SU-DHL-6 (cell line): ENCODE data around the gene LMO7.

ENCODE experiments used
- H2AFZ ChIP-seq: fragments of 200-600 bp; sonication (generic); 2 replicates; pipeline ENCODE4 v1.6.1; 2014; ENCODE audit warnings: low read depth, mild to moderate bottlenecking, moderate library complexity, mixed read lengths, antibody characterized with exemption, low read length; ENCODE audit not compliant: severe bottlenecking
- H3F3A ChIP-seq: fragments of 200-600 bp; shearing (Covaris generic); 2 replicates; pipeline ENCODE4 v1.6.0; 2016; ENCODE audit warnings: antibody characterized with exemption, mild to moderate bottlenecking; ENCODE audit not compliant: insufficient read depth
- H3K27ac ChIP-seq: fragments of 200-600 bp; sonication (generic); 2 replicates; pipeline ENCODE4 v1.5.1; 2016; ENCODE audit warnings: low read depth, mild to moderate bottlenecking, low read length, moderate library complexity, mixed read lengths
- H3K27me3 ChIP-seq: fragments of 200-600 bp; sonication (generic), shearing (Covaris generic); 2 replicates; pipeline ENCODE4 v1.6.0; 2014; ENCODE audit warnings: mild to moderate bottlenecking, low read length
- H3K36me3 ChIP-seq: fragments of 200-600 bp; sonication (generic); 2 replicates; pipeline ENCODE4 v1.6.1; 2014; ENCODE audit warnings: mild to moderate bottlenecking, low read length, mixed read lengths
- H3K4me2 ChIP-seq: fragments of 300-600, 200-600 bp; shearing (Covaris generic), sonication (generic); 2 replicates; pipeline ENCODE4 v1.6.0; 2014; ENCODE audit warnings: low read length, low read depth, mild to moderate bottlenecking; ENCODE audit not compliant: poor library complexity, severe bottlenecking
- H3K4me3 ChIP-seq: fragments of 200-600 bp; sonication (generic); 2 replicates; pipeline ENCODE4 v1.5.1; 2014; ENCODE audit warnings: antibody characterized with exemption, low read length, mild to moderate bottlenecking, mixed read lengths; ENCODE audit not compliant: insufficient read depth, poor library complexity, severe bottlenecking
- H3K79me2 ChIP-seq: fragments of 200-600 bp; sonication (generic); 2 replicates; pipeline ENCODE4 v1.6.1; 2014; ENCODE audit warnings: mild to moderate bottlenecking, low read length, moderate library complexity; ENCODE audit not compliant: insufficient read depth
- H3K9ac ChIP-seq: fragments of 200-600 bp; sonication (generic); 2 replicates; pipeline ENCODE4 v1.7.0; 2014; ENCODE audit warnings: mild to moderate bottlenecking, low read length
- H3K9me2 ChIP-seq: fragments of 200-600 bp; sonication (generic); replicated peaks from 2 replicates; pipeline ENCODE4 v1.6.1; 2014; ENCODE audit warnings: low read length; ENCODE audit not compliant: insufficient read depth
- H3K9me3 ChIP-seq: fragments of 200-600 bp; sonication (generic); 2 replicates; pipeline ENCODE4 v1.6.1; 2014; ENCODE audit warnings: low read length, mixed read lengths; ENCODE audit not compliant: insufficient read depth
- H4K20me1 ChIP-seq: fragments of 200-600 bp; sonication (generic); 2 replicates; pipeline ENCODE4 v1.6.1; 2014; ENCODE audit warnings: low read depth, mild to moderate bottlenecking, antibody characterized with exemption, low read length, moderate library complexity, mixed read lengths
- CTCF ChIP-seq: fragments of 200-600 bp; sonication (generic); IDR thresholded peaks from one replicate; pipeline ENCODE4 v1.5.1; 2017; ENCODE audit warnings: antibody characterized with exemption, mild to moderate bottlenecking, low read length, moderate library complexity; ENCODE audit not compliant: insufficient read depth, poor library complexity, severe bottlenecking
- EZH2phosphoT487 ChIP-seq: fragments of 200-600 bp; sonication (generic), shearing (Covaris generic); conservative IDR thresholded peaks from 2 replicates; pipeline ENCODE4 v1.6.1; 2018; ENCODE audit warnings: mild to moderate bottlenecking, antibody characterized with exemption, low read length, moderate library complexity, mixed read lengths

LMO7 gene

DNA sequence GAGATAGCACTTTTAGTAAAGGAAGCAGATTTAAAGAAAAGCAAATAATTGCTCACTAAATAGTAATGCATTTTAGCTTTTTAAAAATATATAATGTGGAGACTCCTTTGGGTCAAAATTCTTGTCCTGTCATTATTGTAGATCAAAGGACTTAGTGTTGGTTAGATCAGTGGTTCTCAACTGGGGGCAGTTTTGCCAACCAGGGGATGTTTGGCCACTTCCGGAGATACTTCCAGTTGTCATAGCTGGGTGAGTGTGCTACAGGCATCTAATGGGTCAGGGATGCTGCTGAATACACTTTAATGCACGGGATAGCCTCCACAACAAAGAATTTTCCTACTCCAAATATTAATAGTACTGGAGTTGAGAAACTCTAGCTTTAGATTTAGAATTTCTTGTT is 126.8 kb downstream of the LMO7 start:
- no peak overlapping the region for H2AFZ ChIP-seq
- TF ChIP-seq CTCF (no peak), EZH2phosphoT487 (no peak)
- H3K9me2 ChIP-seq: no peaks in the 10 kb centered on the region
- H3K79me2 ChIP-seq: peaks cover 93% of the 10 kb centered on the region
- H3K27me3 ChIP-seq: no peaks in the 10 kb centered on the region
- no peaks in the 10 kb centered on the region; the same call in 1 of the 2 replicates for H3F3A ChIP-seq
- H3K27ac ChIP-seq: no peak overlapping the region
- H3K4me3 ChIP-seq: no peak overlapping the region
- H3K9ac ChIP-seq: no peak overlapping the region
- no peak overlapping the region for H3K4me2 ChIP-seq
- H4K20me1 ChIP-seq: peaks cover 9% of the 10 kb centered on the region
- no peaks in the 10 kb centered on the region for H3K9me3 ChIP-seq
- peaks cover 24% of the 10 kb centered on the region for H3K36me3 ChIP-seq

DNA sequence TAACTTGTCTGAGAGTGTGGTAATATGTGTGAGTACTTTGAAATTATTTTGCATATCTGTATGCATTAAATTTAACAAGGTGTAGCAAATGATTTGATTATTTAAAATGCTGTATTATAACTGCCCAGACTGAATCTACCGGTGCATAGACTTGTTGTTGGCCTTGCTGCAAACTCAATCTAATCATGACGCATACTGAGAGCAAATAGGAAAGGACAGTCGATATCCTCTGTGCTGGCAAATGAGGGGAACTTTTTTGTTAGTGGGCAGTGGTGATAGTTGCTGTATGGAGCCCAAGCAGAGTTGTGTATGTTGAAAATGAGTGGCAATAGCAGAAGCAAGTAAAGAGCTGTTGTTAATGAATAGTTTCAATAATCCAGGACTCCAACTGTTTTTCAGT is 127.4 kb downstream of the LMO7 start:
- TF ChIP-seq CTCF (no peak), EZH2phosphoT487 (no peak)
- H3K27ac ChIP-seq: no peak overlapping the region
- no peak overlapping the region for H3K4me2 ChIP-seq
- no peaks in the 10 kb centered on the region for H3K9me3 ChIP-seq
- peaks cover 27% of the 10 kb centered on the region for H3K36me3 ChIP-seq
- no peak overlapping the region for H3K4me3 ChIP-seq
- H3K27me3 ChIP-seq: no peaks in the 10 kb centered on the region
- no peak overlapping the region for H3K9ac ChIP-seq
- H3F3A ChIP-seq: no peaks in the 10 kb centered on the region; the same call in 1 of the 2 replicates
- no peaks in the 10 kb centered on the region for H3K9me2 ChIP-seq
- H2AFZ ChIP-seq: no peak overlapping the region
- H3K79me2 ChIP-seq: peaks cover 94% of the 10 kb centered on the region
- peaks cover 10% of the 10 kb centered on the region for H4K20me1 ChIP-seq

DNA sequence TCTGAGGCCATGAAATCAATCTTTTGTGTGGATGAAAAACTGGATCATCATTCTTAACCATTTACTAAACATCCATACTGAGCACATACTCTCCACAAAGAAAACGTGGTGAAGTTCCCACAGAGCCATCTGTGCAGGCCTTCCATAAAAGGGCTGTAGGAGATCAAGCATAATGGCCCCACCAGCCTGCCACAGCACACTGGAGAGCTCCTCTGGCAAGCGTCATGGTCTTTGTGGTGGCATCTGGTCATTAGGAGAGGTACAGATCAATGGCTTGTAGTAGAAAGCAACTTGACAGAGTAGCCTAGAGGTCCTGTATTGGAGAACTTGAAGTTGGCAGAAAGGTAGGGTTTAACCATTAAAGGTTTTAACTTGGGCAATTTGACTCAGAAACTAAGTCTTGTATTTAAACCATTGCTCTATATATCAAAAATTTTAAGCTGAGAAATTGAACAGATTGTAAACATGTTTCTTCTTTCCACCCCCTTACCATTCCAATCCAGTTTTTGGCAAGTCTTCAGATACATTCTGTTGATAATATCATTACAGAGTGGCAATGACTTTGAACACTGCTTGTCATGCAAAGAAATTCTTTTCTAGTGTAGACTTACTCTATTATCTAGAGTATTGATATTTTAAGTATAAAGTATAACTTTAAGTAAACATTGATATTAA is 128.3 kb downstream of the LMO7 start:
- Histone ChIP-seq H3K79me2 (peaks cover 96% of the 10 kb centered on the region), H3K27ac (no peak overlapping the region), H3K9ac (no peak overlapping the region), H3F3A (no peaks in the 10 kb centered on the region; the same call in 1 of the 2 replicates), H3K4me2 (no peak overlapping the region), H3K27me3 (no peaks in the 10 kb centered on the region), H4K20me1 (peaks cover 7% of the 10 kb centered on the region), H3K4me3 (no peak overlapping the region), H3K9me2 (no peaks in the 10 kb centered on the region), H3K9me3 (no peaks in the 10 kb centered on the region), H3K36me3 (peaks cover 27% of the 10 kb centered on the region), H2AFZ (no peak overlapping the region)
- TF ChIP-seq CTCF: no peak
- no peak for TF ChIP-seq EZH2phosphoT487
